K562 (cell line): ENCODE data around the gene VGLL4. TPM values are rescaled to one million over a fixed set of nuclear protein-coding genes. Genes with fewer than 3 reads are reported as not detected.

Source experiments
- ATAC-seq: fragments of 200-7000 bp; cut with Tn5 transposase; 3 replicates; pipeline ENCODE4 v1.9.1; 2020; ENCODE audit warnings: moderate library complexity
- BruUV-seq: library from RNA; stranded (reverse); fragments of 400-500 nt; replicated peaks from 2 replicates; lab custom pipeline; 2021; lab: Mats Ljungman, UMichigan
- CTCF ChIA-PET: fragments of 300-600 bp; formaldehyde crosslinking; extraction: SDS; loops from one replicate; lab custom pipeline; 2021; ENCODE audit warnings: low intra/inter-chr PET ratio; lab: Yijun Ruan, JAX
- POLR2A ChIA-PET: fragments of 300-600, 350-650 bp; sonication (Branson Sonifier 250); formaldehyde crosslinking; extraction: SDS; loops from one replicate; lab custom pipeline; 2021; ENCODE audit warnings: antibody characterized with exemption, inconsistent platforms; lab: Yijun Ruan, JAX
- DNase-seq, 4 experiments: peaks; one replicate each; pipeline versions ENCODE4 v3.0.0 to v3.0.0-alpha.2; 2011 to 2018; ENCODE audit warnings: low spot score in 3 of 4, mixed read lengths in 3 of 4; ENCODE audit errors: extremely low read depth in 1 of 4
- FAIRE-seq: peaks from 2 replicates; lab custom pipeline; 2011; peaks lifted over from hg19 to GRCh38; lab: Jason Lieb, UNC
- H2AFZ ChIP-seq: 2 replicates; pipeline ENCODE4 v1.6.0; 2011; ENCODE audit warnings: low read depth, low read length, control low read depth, inconsistent platforms
- H3K27ac ChIP-seq: fragments of 200-600 bp; 3 replicates; pipeline ENCODE4 v1.8.0; 2011; ENCODE audit warnings: low read depth, mild to moderate bottlenecking, control low read depth, inconsistent platforms, low read length, moderate library complexity, mixed read lengths; ENCODE audit errors: extremely low read depth
- H3K27me3 ChIP-seq, 2 experiments: fragments of 300-600 bp in 1 of 2; 2 replicates in 1 of 2; 3 replicates in 1 of 2; pipeline versions ENCODE4 v1.6.0 to v1.8.0; 2011; ENCODE audit warnings: inconsistent platforms in 2 of 2, low read length in 2 of 2, mild to moderate bottlenecking in 1 of 2, mixed read lengths in 1 of 2, moderate library complexity in 1 of 2; ENCODE audit not compliant: control insufficient read depth in 2 of 2, insufficient read depth in 2 of 2
- H3K36me3 ChIP-seq: fragments of 300-600 bp; 3 replicates; pipeline ENCODE4 v1.8.0; 2011; ENCODE audit warnings: mild to moderate bottlenecking, low read length, inconsistent platforms; ENCODE audit not compliant: control insufficient read depth, insufficient read depth
- H3K4me1 ChIP-seq, 2 experiments: fragments of 200-600 bp in 1 of 2; replicated peaks in 1 of 2; 2 replicates in 1 of 2; 3 replicates in 1 of 2; pipeline versions ENCODE4 v1.5.1 to v1.8.0; 2011; ENCODE audit warnings: inconsistent platforms in 2 of 2, low read length in 2 of 2, mild to moderate bottlenecking in 1 of 2, mixed read lengths in 1 of 2, moderate library complexity in 1 of 2; ENCODE audit not compliant: control insufficient read depth in 2 of 2, insufficient read depth in 2 of 2
- H3K4me2 ChIP-seq: 2 replicates; pipeline ENCODE4 v1.6.1; 2011; ENCODE audit warnings: low read length, control low read depth, inconsistent platforms, mixed read lengths; ENCODE audit not compliant: insufficient read depth
- H3K4me3 ChIP-seq: fragments of 200-600 bp; sonication (generic), shearing (Covaris generic); 2 replicates; pipeline ENCODE4 v1.5.1; 2016; ENCODE audit warnings: control low read depth, inconsistent platforms
- H3K79me2 ChIP-seq: fragments of 200-600 bp; 3 replicates; pipeline ENCODE4 v1.8.0; 2011; ENCODE audit warnings: low read length, inconsistent platforms; ENCODE audit not compliant: control insufficient read depth, insufficient read depth
- H3K9ac ChIP-seq, 2 experiments: 2 replicates each; pipeline versions ENCODE4 v1.6.0 to v1.6.1; 2011; ENCODE audit warnings: low read depth in 2 of 2, low read length in 2 of 2, control low read depth in 1 of 2, inconsistent platforms in 1 of 2, mild to moderate bottlenecking in 1 of 2, mixed read lengths in 1 of 2; ENCODE audit not compliant: insufficient read depth in 1 of 2
- H3K9me1 ChIP-seq: one replicate; pipeline ENCODE4 v1.6.0; 2011; ENCODE audit warnings: inconsistent platforms, mild to moderate bottlenecking, low read length, moderate library complexity; ENCODE audit not compliant: control insufficient read depth, insufficient read depth
- H3K9me3 ChIP-seq: replicated peaks from 2 replicates; pipeline ENCODE4 v1.5.1; 2011; ENCODE audit warnings: low read depth, low read length, inconsistent platforms; ENCODE audit not compliant: control insufficient read depth, insufficient read depth
- H4K20me1 ChIP-seq: replicated peaks from 2 replicates; pipeline ENCODE4 v1.6.1; 2011; ENCODE audit warnings: low read length, inconsistent platforms, mixed read lengths; ENCODE audit not compliant: control insufficient read depth, insufficient read depth
- NRF1 ChIP-seq, 2 experiments: fragments of 450-650 bp; IDR thresholded peaks in 1 of 2; conservative IDR thresholded peaks in 1 of 2; 2 replicates each; pipeline ENCODE4 v1.6.1; 2014; ENCODE audit warnings: mild to moderate bottlenecking in 2 of 2
- PRDM10 ChIP-seq: fragments of 450-650 bp; IDR thresholded peaks from 2 replicates; pipeline ENCODE4 v1.6.1; 2018; ENCODE audit not compliant: partially characterized antibody
- U2AF2 ChIP-seq: fragments of 200-400 bp; formaldehyde crosslinking; optimal IDR thresholded peaks from 2 replicates; pipeline ENCODE3; 2017; ENCODE audit warnings: low read depth, mild to moderate bottlenecking, low read length
- ZNF589 ChIP-seq: fragments of 200-800 bp; sonication (Bioruptor generic); IDR thresholded peaks from 2 replicates; pipeline ENCODE4 v1.6.1; 2016; ENCODE audit warnings: low read depth, missing genetic modification characterization, missing compliant biosample characterization
- ZNF76 ChIP-seq: fragments of 250-450 bp; sonication (Bioruptor Pico); IDR thresholded peaks from 2 replicates; pipeline ENCODE4 v1.4.0; 2020; ENCODE audit warnings: mild to moderate bottlenecking, moderate library complexity, borderline replicate concordance
- WGBS: fragments of 100-300 bp; shearing (Covaris generic); methylation state at CpG from one replicate; pipeline ENCODE4 v1.1.6; 2016; ENCODE audit warnings: low coverage, mixed read lengths; ENCODE audit not compliant: insufficient coverage; ENCODE audit errors: missing lambda C conversion rate; 5-methylcytosine and 5-hydroxymethylcytosine counted together
- in situ Hi-C: fragments of 300-500 bp; cut with MboI; formaldehyde crosslinking; loops from 4 replicates; pipeline ENCODE4 v1.15.0; 2018; ENCODE audit warnings: inconsistent platforms, mixed read lengths
- intact Hi-C: fragments of 100-400 bp; cut with micrococcal nuclease; formaldehyde crosslinking; loops from 2 replicates; pipeline ENCODE4 v1.14.2; 2022
- polyA plus RNA-seq, 8 experiments: library from polyadenylated mRNA; depleted of rRNA in 4 of 8; stranded (reverse) in 5 of 8; unstranded in 3 of 8; fragments of >200 nt; fragmentation: Nextera tagmentation in 2 of 8; fragmentation: Illumina TruSeq in 1 of 8; extraction: Ambion mirVana in 2 of 8; extraction: Trizol in 1 of 8; gene quantifications; 2 replicates each; pipeline versions ENCODE4 v1.2.1 to v1.2.3, GENCODE V29; 2011 to 2014; ENCODE audit warnings: inconsistent platforms in 1 of 8, missing spikeins in 1 of 8
- total RNA-seq, 7 experiments: library from RNA; depleted of rRNA in 6 of 7; stranded (reverse); fragments of >200 nt in 6 of 7; fragmentation: Illumina TruSeq in 2 of 7; extraction: Trizol in 2 of 7; gene quantifications; 2 replicates each; pipeline versions ENCODE4 v1.2.1 to v1.2.3, GENCODE V29; 2011 to 2021; ENCODE audit warnings: low replicate concordance in 1 of 7

VGLL4 gene
- total and polyA plus RNA-seq, 9 of the 15 experiments (the other 6 are each of a cell fraction or from before 2014, with no cell fraction given) = 0.27 to 10.9 (median 8.6) TPM

DNA sequence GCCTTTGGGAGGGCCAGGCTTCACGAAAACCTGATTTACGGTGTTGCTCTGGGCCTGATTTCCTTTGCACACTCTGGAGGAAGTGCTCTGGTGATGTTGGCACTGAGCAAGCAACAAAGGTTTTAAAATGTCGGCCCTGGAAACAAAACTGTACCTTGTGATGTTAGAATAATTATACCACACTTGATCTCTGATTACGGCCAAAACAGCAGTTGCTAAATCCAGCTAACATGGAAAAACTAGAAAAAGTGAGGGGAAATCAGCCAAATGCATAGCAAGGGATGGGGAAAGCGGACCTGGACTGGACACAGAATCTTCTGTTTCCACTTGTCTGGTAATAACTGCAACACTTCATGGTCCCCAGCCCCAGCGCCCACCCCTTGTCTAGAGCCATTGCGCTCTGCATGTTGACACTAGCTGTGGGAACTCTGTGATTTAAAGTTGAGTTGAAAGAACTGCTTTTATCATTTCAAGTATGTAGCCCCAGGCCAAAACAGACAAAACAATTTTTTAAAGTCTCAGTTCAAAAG is 120.1 kb downstream of the VGLL4 start (continued):
- no peak for TF ChIP-seq PRDM10

DNA sequence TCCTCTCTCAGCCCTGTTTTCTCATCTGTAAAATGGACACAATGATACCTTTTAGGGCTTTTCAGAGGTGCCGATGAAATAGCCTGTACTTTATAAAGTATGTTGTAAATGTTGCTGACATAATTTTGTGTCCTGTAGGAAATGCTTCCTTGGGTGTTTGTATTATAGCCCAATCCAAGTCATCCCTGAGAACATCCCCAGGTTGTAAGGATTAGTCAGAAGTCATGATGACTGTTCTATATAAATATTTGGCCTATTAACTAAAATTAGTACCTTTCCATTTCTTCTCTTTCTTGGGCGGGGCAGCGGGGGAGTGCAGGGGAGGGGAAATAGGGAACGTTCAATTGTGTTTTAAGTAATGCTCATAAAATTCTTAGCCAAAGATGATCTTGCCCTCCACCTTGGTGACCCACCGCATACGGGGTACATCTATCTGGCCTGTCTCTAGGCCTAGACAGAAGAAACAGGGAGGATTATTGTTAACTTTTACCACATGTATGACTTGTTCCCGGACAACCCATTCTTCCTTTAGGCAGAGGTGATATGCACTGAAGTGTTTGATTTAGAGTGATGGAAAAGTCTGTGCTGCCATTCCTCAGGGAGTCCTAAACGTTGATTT is 120.7 kb downstream of the VGLL4 start:
- no peak for FAIRE-seq
- intact Hi-C loops = no loop called here
- POLR2A ChIA-PET = no interaction called here

More for the DNA sequence above, 120.7 kb downstream of the VGLL4 start:
- WGBS = 68% methylated on average over 8 of the region's 8 CpGs
- H4K20me1 ChIP-seq = no peaks in the 10 kb centered on the region
- H3K4me1 ChIP-seq = no peaks in the 10 kb centered on the region
- BruUV-seq = no TSS peak
- CTCF ChIA-PET = no interaction called here
- no peak for TF ChIP-seq ZNF589
- no peak for TF ChIP-seq NRF1 (conservative IDR thresholded peaks at IDR 0.05 in 1 of 2, IDR thresholded peaks at IDR 0.05 in 1 of 2)
- no peak for TF ChIP-seq U2AF2
- no peak for TF ChIP-seq ZNF76 (CRISPR knock-in tag)
- H3K27ac ChIP-seq = no peak overlapping the region
- no peak overlapping the region for H3K9ac ChIP-seq
- no peak overlapping the region for H2AFZ ChIP-seq
- no peak overlapping the region for H3K4me2 ChIP-seq
- in situ Hi-C loops = no loop called here
- H3K27me3 ChIP-seq = no peaks in the 10 kb centered on the region; a peak in 1 of 5 replicates
- no peaks in the 10 kb centered on the region for H3K79me2 ChIP-seq
- DNase-seq (no peak), ATAC-seq (no peak)
- H3K4me3 ChIP-seq = no peak overlapping the region
- no peaks in the 10 kb centered on the region for H3K9me1 ChIP-seq
- no peaks in the 10 kb centered on the region; the same call in 2 of the 3 replicates for H3K36me3 ChIP-seq
- no peaks in the 10 kb centered on the region for H3K9me3 ChIP-seq
